OCI-LY1 (cell line): ENCODE measurements around the gene PTPRG.

Source experiments
- EZH2 ChIP-seq: fragments of 200-600 bp; sonication (generic), shearing (Covaris generic); IDR thresholded peaks from 2 replicates; pipeline ENCODE4 v1.8.0; 2017; ENCODE audit warnings: borderline replicate concordance, mixed run types, mild to moderate bottlenecking, antibody characterized with exemption, low read length, moderate library complexity, mixed read lengths
- TF ChIP-seq, protein P1 (sequence below): fragments of 200-600 bp; sonication (generic), shearing (Covaris generic); IDR thresholded peaks from 2 replicates; pipeline ENCODE4 v1.5.1; 2017; ENCODE audit warnings: mild to moderate bottlenecking, antibody characterized with exemption, low read length, moderate library complexity, mixed read lengths

DNA sequence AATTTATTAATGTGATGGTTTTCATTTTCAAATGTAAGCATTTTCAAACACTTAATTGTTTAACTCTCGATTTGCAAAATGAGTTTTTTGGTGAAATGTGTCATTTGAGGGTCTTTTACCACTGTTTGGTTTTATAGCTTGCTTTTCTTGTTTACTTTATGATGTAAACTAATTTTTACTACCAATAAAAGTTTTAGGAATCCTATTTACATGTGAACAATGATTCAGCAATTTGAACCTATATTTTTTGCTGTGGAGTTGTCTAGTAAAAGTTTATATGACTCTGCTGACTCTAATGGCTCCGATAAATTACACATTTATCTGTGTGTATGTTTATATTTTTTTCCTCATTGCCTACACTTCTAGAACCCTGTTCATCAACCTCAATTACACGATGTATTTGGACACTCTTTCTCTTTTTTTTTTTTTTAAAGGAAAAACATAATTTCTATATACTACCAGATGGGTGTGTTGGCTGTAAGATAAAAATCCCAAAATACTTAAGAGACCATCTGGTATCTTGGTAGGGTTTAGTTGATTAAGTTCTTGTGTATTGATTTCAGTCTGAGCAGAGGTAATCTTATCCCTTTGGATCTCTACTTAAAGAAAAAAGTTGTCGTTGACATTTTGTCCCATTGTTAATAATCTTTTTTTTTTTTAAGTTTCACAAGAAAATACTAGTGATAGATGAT, 89.5 kb downstream of the PTPRG start:
- no peak for TF ChIP-seq EZH2
- TF ChIP-seq, protein P1, sequence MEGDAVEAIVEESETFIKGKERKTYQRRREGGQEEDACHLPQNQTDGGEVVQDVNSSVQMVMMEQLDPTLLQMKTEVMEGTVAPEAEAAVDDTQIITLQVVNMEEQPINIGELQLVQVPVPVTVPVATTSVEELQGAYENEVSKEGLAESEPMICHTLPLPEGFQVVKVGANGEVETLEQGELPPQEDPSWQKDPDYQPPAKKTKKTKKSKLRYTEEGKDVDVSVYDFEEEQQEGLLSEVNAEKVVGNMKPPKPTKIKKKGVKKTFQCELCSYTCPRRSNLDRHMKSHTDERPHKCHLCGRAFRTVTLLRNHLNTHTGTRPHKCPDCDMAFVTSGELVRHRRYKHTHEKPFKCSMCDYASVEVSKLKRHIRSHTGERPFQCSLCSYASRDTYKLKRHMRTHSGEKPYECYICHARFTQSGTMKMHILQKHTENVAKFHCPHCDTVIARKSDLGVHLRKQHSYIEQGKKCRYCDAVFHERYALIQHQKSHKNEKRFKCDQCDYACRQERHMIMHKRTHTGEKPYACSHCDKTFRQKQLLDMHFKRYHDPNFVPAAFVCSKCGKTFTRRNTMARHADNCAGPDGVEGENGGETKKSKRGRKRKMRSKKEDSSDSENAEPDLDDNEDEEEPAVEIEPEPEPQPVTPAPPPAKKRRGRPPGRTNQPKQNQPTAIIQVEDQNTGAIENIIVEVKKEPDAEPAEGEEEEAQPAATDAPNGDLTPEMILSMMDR: no peak
